ENCODE data around the gene SCRG1.

DNA sequence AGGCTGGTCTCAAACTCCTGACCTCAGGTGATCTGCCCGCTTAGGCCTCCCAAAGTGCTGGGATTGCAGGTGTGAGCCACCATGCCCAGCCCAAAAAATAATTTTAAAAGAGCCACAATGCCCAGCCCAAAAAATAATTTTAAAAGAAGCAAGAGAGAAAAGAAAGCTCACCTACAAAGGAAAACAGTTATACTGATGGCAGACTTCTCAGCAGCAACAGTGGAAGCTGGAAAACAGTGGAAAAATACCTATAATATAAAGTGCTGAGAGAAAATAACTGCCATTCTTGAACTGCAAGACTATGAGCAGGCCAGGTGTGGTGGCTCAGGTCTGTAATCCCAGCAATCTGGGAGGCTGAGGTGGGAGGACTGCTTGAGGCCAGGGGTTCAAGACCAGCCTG is 51.4 kb downstream of the SCRG1 start:
- TF ChIP-seq CTCF (IDR thresholded peaks at IDR 0.05; ENCODE audit: insufficient read depth, low read depth, low read length) (no peak), EZH2 (IDR thresholded peaks at IDR 0.05; ENCODE audit: insufficient read depth, low read length) (no peak)

All from astrocyte (in vitro differentiated cells and primary cell).